HepG2 (cell line): Measurements from ENCODE around the gene RUVBL2. TPM values are rescaled to one million over a fixed set of nuclear protein-coding genes. Genes with fewer than 3 reads are reported as not detected.

Source experiments
- ARNT ChIP-seq: fragments of 450-650 bp; IDR thresholded peaks from 2 replicates; pipeline ENCODE4 v1.6.1; 2017
- CEBPG ChIP-seq: IDR thresholded peaks from 2 replicates; pipeline ENCODE4 v1.6.1; 2016
- HES4 ChIP-seq: sonication (generic); formaldehyde crosslinking; IDR thresholded peaks from 2 replicates; pipeline ENCODE4 v1.9.0; 2021; ENCODE audit warnings: mild to moderate bottlenecking, missing genetic modification reagents, borderline replicate concordance
- KLF9 ChIP-seq: IDR thresholded peaks from 2 replicates; pipeline ENCODE4 v1.6.1; 2016; ENCODE audit warnings: low read depth
- PHF8 ChIP-seq: sonication (generic); formaldehyde crosslinking; IDR thresholded peaks from 2 replicates; pipeline ENCODE4 v1.5.0; 2020; ENCODE audit warnings: missing genetic modification reagents
- PITX1 ChIP-seq: sonication (generic); formaldehyde crosslinking; IDR thresholded peaks from 2 replicates; pipeline ENCODE4 v1.5.1; 2020; ENCODE audit warnings: mild to moderate bottlenecking, missing genetic modification reagents
- SIN3B ChIP-seq: fragments of 150-350 bp; IDR thresholded peaks from 2 replicates; pipeline ENCODE4 v1.6.1; 2014; ENCODE audit warnings: low read length
- SP2 ChIP-seq: sonication (generic); formaldehyde crosslinking; IDR thresholded peaks from 2 replicates; pipeline ENCODE4 v1.5.1; 2020; ENCODE audit warnings: mild to moderate bottlenecking, missing genetic modification reagents
- ZBTB8A ChIP-seq: sonication (generic); formaldehyde crosslinking; IDR thresholded peaks from 2 replicates; pipeline ENCODE4 v1.4.0; 2020; ENCODE audit warnings: mild to moderate bottlenecking, low read depth, missing genetic modification reagents, borderline replicate concordance
- ZNF264 ChIP-seq: sonication (generic); formaldehyde crosslinking; IDR thresholded peaks from 2 replicates; pipeline ENCODE4 v1.4.0; 2020; ENCODE audit warnings: missing genetic modification reagents
- ZNF317 ChIP-seq: sonication (generic); formaldehyde crosslinking; IDR thresholded peaks from 2 replicates; pipeline ENCODE4 v1.5.0; 2020; ENCODE audit warnings: mild to moderate bottlenecking, missing genetic modification reagents
- ZNF530 ChIP-seq: sonication (generic); formaldehyde crosslinking; IDR thresholded peaks from 2 replicates; pipeline ENCODE4 v1.5.0; 2020; ENCODE audit warnings: low read depth, mild to moderate bottlenecking, missing genetic modification reagents
- ZNF83 ChIP-seq: sonication (generic); formaldehyde crosslinking; IDR thresholded peaks from 2 replicates; pipeline ENCODE4 v1.4.0; 2020; ENCODE audit warnings: missing genetic modification reagents, mild to moderate bottlenecking, borderline replicate concordance
- ZSCAN25 ChIP-seq: sonication (generic); formaldehyde crosslinking; IDR thresholded peaks from 2 replicates; pipeline ENCODE4 v1.8.0; 2022; ENCODE audit warnings: mild to moderate bottlenecking, missing genetic modification reagents
- polyA plus RNA-seq, 8 experiments: library from polyadenylated mRNA; depleted of rRNA in 3 of 8; stranded (reverse) in 7 of 8; unstranded in 1 of 8; fragments of >200 nt; fragmentation: Illumina TruSeq in 4 of 8; extraction: Trizol in 4 of 8; gene quantifications; 2 replicates each; pipeline versions ENCODE4 v1.2.1 to v1.2.3, GENCODE V29; 2011 to 2016; ENCODE audit warnings: low read depth in 4 of 8, missing spikeins in 1 of 8, mixed read lengths in 1 of 8; ENCODE audit not compliant: insufficient read depth in 1 of 8
- total RNA-seq, 5 experiments: library from RNA; depleted of rRNA; stranded (reverse); fragments of >200 nt; fragmentation: Illumina TruSeq; extraction: Trizol; gene quantifications; 2 replicates each; pipeline ENCODE4 v1.2.3, GENCODE V29; 2016; ENCODE audit warnings: low read depth in 1 of 5
- TF ChIP-seq, protein P1 (sequence below): sonication (generic); formaldehyde crosslinking; conservative IDR thresholded peaks from 2 replicates; pipeline ENCODE4 v1.4.0; 2020; ENCODE audit warnings: missing genetic modification reagents
- TF ChIP-seq, protein P2 (sequence below): sonication (generic); formaldehyde crosslinking; IDR thresholded peaks from 2 replicates; pipeline ENCODE4 v1.4.0; 2020; ENCODE audit warnings: missing genetic modification reagents
- TF ChIP-seq, protein P3 (sequence below): sonication (generic); formaldehyde crosslinking; conservative IDR thresholded peaks from 2 replicates; pipeline ENCODE4 v1.4.0; 2020; ENCODE audit warnings: missing genetic modification reagents
- TF ChIP-seq, protein P4 (sequence below): IDR thresholded peaks from 2 replicates; pipeline ENCODE4 v1.6.1; 2016; ENCODE audit warnings: low read depth, borderline replicate concordance
- TF ChIP-seq, protein P5 (sequence below): sonication (generic); formaldehyde crosslinking; conservative IDR thresholded peaks from 2 replicates; pipeline ENCODE4 v1.4.0; 2020; ENCODE audit warnings: missing genetic modification reagents
- TF ChIP-seq, protein P6 (sequence below): sonication (generic); formaldehyde crosslinking; IDR thresholded peaks from 2 replicates; pipeline ENCODE4 v1.4.0; 2020; ENCODE audit warnings: missing genetic modification reagents, borderline replicate concordance

The RUVBL2 gene
- total and polyA plus RNA-seq, 2 of the 13 experiments (the other 11 are each of a cell fraction or from before 2014, with no cell fraction given) = 120 to 122 TPM

DNA sequence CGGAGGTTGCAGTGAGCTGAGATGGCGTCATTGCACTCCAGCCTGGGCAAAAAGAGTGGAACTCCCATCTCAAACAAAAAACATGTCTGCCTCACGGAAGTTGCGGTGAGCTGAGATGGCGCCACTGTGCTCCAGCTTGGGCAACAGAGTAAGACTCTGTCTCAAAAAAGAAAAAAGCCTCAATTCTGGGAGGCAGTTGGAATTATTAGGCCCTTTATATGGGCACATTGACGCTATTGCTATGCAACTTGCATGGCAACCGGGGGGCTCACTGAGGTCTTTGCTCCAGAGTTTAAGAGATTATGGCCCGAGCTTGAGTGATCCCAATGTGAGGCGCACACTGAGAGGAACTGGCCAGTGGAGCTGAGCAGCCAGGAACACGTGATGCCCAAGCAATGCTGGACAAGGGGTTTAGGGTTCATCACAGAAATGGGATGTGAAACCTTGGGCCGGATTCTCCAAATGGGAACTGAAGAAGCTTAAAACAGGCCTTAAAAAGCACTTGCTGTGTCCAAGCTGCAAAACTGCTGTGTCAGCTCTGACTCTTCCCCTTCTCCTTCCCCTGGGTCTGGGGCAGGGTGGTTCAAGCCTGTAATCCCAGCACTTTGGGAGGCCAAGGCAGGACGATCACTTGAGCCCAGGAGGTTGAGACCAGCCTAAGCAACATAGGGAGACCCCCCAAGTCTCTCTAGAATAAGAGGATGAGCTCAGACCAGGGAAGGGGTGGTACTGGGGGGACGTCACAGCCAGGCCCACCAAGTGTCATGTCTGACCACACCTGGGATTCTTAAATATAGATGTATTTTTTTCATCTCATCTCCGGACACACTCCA is 26.1 kb upstream of the RUVBL2 start (continued):
- TF ChIP-seq, protein P1, sequence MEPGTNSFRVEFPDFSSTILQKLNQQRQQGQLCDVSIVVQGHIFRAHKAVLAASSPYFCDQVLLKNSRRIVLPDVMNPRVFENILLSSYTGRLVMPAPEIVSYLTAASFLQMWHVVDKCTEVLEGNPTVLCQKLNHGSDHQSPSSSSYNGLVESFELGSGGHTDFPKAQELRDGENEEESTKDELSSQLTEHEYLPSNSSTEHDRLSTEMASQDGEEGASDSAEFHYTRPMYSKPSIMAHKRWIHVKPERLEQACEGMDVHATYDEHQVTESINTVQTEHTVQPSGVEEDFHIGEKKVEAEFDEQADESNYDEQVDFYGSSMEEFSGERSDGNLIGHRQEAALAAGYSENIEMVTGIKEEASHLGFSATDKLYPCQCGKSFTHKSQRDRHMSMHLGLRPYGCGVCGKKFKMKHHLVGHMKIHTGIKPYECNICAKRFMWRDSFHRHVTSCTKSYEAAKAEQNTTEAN (CRISPR knock-in tag) = 0 out of 2 replicates have a peak, but pooled peaks have one; percentile 9
- TF ChIP-seq, protein P2, sequence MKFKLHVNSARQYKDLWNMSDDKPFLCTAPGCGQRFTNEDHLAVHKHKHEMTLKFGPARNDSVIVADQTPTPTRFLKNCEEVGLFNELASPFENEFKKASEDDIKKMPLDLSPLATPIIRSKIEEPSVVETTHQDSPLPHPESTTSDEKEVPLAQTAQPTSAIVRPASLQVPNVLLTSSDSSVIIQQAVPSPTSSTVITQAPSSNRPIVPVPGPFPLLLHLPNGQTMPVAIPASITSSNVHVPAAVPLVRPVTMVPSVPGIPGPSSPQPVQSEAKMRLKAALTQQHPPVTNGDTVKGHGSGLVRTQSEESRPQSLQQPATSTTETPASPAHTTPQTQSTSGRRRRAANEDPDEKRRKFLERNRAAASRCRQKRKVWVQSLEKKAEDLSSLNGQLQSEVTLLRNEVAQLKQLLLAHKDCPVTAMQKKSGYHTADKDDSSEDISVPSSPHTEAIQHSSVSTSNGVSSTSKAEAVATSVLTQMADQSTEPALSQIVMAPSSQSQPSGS (CRISPR knock-in tag) = peak; percentile 40; the same call in 1 of the 2 replicates
- no peak for TF ChIP-seq KLF9 (CRISPR knock-in tag)
- TF ChIP-seq, protein P3, sequence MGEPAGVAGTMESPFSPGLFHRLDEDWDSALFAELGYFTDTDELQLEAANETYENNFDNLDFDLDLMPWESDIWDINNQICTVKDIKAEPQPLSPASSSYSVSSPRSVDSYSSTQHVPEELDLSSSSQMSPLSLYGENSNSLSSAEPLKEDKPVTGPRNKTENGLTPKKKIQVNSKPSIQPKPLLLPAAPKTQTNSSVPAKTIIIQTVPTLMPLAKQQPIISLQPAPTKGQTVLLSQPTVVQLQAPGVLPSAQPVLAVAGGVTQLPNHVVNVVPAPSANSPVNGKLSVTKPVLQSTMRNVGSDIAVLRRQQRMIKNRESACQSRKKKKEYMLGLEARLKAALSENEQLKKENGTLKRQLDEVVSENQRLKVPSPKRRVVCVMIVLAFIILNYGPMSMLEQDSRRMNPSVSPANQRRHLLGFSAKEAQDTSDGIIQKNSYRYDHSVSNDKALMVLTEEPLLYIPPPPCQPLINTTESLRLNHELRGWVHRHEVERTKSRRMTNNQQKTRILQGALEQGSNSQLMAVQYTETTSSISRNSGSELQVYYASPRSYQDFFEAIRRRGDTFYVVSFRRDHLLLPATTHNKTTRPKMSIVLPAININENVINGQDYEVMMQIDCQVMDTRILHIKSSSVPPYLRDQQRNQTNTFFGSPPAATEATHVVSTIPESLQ (CRISPR knock-in tag) = no peak
- 0 out of 2 replicates have a peak, but pooled peaks have one; percentile 6 for TF ChIP-seq ZNF264 (CRISPR knock-in tag)
- no peak for TF ChIP-seq PHF8 (CRISPR knock-in tag)
- TF ChIP-seq ZNF530 (CRISPR knock-in tag) = no peak
- no peak for TF ChIP-seq ZSCAN25 (CRISPR knock-in tag)
- TF ChIP-seq ZNF83 (CRISPR knock-in tag) = no peak
- no peak for TF ChIP-seq PITX1
- no peak for TF ChIP-seq SIN3B
- no peak for TF ChIP-seq ARNT
- TF ChIP-seq, protein P4, sequence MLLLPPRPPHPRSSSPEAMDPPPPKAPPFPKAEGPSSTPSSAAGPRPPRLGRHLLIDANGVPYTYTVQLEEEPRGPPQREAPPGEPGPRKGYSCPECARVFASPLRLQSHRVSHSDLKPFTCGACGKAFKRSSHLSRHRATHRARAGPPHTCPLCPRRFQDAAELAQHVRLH (CRISPR knock-in tag) = no peak
- TF ChIP-seq SP2 (CRISPR knock-in tag) = no peak
- TF ChIP-seq, protein P5, sequence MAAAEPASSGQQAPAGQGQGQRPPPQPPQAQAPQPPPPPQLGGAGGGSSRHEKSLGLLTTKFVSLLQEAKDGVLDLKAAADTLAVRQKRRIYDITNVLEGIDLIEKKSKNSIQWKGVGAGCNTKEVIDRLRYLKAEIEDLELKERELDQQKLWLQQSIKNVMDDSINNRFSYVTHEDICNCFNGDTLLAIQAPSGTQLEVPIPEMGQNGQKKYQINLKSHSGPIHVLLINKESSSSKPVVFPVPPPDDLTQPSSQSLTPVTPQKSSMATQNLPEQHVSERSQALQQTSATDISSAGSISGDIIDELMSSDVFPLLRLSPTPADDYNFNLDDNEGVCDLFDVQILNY (CRISPR knock-in tag) = no peak
- peak; percentile 65; the same call in 1 of the 2 replicates for TF ChIP-seq ZNF317 (CRISPR knock-in tag)
- no peak for TF ChIP-seq ZBTB8A
- no peak for TF ChIP-seq HES4 (CRISPR knock-in tag)
- TF ChIP-seq CEBPG (CRISPR knock-in tag) = peak; percentile 16; the same call in 1 of the 2 replicates
- TF ChIP-seq, protein P6, sequence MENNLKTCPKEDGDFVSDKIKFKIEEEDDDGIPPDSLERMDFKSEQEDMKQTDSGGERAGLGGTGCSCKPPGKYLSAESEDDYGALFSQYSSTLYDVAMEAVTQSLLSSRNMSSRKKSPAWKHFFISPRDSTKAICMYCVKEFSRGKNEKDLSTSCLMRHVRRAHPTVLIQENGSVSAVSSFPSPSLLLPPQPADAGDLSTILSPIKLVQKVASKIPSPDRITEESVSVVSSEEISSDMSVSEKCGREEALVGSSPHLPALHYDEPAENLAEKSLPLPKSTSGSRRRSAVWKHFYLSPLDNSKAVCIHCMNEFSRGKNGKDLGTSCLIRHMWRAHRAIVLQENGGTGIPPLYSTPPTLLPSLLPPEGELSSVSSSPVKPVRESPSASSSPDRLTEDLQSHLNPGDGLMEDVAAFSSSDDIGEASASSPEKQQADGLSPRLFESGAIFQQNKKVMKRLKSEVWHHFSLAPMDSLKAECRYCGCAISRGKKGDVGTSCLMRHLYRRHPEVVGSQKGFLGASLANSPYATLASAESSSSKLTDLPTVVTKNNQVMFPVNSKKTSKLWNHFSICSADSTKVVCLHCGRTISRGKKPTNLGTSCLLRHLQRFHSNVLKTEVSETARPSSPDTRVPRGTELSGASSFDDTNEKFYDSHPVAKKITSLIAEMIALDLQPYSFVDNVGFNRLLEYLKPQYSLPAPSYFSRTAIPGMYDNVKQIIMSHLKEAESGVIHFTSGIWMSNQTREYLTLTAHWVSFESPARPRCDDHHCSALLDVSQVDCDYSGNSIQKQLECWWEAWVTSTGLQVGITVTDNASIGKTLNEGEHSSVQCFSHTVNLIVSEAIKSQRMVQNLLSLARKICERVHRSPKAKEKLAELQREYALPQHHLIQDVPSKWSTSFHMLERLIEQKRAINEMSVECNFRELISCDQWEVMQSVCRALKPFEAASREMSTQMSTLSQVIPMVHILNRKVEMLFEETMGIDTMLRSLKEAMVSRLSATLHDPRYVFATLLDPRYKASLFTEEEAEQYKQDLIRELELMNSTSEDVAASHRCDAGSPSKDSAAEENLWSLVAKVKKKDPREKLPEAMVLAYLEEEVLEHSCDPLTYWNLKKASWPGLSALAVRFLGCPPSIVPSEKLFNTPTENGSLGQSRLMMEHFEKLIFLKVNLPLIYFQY (CRISPR knock-in tag) = no peak
